GM19395 (cell line): ENCODE results near the gene ALKBH3.

Experiments used
- ATAC-seq: cut with Tn5 transposase; IDR thresholded peaks from one replicate; pipeline ENCODE4 v1.9.1; 2021; ENCODE audit warnings: mild to moderate bottlenecking, moderate library complexity; ENCODE audit not compliant: unreplicated experiment

ALKBH3 gene

DNA sequence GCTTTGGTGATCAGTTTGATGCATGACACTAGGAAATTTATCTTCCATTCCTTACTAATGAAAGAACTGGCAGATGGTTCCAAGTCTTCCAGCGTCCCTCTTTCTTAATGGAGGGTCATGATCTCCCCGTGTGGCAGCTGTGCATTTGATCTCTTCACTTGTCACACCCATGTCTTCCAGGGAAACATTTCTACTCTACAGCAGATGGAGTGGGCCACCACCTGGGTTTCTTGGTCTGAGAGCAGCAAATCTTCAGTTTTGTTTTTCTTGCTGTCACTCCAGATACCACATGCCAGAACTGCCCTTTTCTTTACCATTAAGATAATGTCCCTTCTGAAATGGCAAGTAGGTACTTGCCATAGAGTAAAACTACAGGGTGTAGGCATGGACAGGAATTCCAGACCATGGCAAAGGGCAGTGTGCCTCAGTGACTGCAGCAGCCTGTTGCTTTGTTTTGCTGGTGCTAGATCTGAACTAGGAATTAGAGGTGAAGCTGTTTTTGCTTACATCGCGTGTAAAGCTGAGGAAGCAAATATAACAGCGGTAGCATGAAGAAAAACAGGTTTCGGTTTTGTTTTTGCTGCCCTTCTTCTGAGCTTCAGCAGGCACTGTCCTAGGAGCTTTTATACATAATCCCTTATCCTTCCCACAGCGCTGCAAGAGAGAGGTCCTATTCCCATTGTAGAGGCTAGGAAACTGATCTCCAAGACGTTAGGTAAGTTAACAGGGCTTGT lies 41.1 kb downstream of the ALKBH3 start:
- no peak for ATAC-seq

DNA sequence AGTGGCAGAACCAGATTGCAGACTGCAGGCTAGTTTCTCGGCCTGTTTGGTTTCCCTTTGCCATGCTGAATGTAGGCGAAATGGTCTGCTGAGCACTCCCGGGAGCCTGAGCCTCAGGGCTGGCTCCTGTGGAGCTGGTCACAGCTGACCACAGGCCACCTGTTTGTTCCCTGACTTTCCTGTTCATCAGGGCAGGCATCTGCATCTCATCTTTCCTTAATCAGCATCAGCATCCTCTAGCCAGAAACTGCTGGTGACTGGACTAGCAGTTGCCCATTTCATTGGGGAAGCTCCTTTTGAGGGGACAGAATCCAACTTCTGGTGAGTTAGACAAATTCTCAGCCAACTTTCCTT lies 41.6 kb downstream of the ALKBH3 start:
- no peak for ATAC-seq

GRCh38 chr11:43922744-43923405 lies 42.2 kb downstream of the ALKBH3 start:
- no peak for ATAC-seq

GRCh38 chr11:43923406-43924111 lies 42.9 kb downstream of the ALKBH3 start:
- no peak for ATAC-seq

- no peak for ATAC-seq
These were observed 43.7 kb downstream of the ALKBH3 start for GRCh38 chr11:43924112-43924855.

GRCh38 chr11:43925063-43925931 lies 44.7 kb downstream of the ALKBH3 start:
- ATAC-seq, result no peak

DNA sequence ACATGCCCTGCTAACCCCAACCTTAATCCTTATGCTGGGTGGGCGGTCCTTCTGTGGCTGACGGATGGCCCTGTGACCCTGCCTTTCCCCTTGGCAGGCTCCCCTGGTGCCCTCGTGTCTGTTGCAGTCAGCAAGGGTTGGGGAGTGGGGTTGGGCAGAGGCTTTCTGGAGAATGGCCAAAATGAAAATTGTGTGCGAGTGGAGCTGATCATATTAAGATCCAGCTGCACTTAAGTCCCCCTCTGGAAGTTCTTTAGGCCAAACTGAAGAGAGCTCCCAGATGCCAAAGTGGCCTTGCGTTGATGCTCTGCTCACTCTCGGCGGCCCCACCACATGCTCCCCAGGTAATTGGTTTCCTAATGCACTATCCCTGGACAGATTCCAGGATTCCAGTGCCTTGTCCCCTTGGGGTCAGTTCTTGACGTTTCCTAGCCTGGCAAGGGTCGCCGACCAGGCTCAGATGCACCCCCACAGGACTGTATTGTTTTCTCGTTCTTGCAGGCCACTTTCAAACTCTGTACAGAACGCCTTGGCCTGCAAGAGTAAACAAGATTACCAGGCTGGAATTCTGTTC lies 45.4 kb downstream of the ALKBH3 start:
- ATAC-seq, result no peak

DNA sequence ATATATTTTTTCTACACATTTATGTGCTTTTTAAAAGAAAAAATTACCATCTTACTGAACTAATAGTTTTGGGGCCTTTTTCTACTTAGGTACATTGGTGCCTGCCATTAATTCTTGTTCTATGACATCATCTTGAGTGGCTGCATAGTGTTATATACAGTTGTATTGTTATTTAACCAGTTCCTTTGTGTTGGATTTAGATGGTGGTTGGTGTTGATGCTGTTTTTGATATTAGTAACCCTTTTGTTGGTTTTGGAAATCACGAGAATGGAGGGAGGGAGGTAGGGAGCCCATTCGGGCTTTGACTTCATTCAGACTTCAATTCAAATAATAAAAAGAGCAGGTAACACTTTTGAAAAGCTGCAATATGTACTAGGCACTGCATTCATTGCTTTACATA lies 46.4 kb downstream of the ALKBH3 start:
- no peak for ATAC-seq

DNA sequence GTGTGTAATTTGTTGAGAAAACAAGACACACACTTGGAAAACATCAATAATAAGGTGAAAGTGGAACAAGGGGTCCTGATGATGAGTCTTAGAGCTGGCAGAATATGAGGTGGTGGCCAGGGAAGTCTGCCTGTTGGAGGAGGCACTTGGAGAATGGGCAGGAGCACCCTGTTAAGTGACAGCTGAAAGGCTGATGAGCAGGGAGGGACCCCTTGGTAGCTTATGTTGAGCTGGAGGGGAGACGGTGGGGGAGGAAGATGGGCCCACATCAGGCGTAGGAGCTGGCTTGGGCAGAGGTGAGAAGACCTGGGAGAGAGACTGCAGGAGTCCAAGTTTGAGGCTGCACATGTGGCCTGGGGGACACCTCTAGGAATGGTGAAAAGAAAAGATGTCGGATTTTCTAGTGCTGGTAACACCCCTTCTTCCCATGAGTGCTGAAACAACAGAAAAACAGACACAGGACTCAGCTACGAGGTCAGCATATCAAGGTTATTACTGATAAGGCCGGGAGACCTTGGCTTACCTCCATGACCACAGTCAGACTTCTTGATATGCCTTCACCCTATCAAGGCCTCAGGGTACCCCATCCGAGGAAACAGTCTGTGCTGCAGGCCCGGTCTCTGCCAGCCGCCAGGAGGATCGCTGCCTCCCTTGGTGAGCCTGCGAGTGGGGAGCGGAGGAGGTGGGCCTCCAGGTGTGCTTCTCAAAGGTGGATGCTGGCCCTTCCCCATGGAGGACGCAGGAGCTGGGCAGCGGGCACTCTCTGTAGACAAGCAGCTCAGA lies 47.5 kb downstream of the ALKBH3 start:
- ATAC-seq, result no peak

DNA sequence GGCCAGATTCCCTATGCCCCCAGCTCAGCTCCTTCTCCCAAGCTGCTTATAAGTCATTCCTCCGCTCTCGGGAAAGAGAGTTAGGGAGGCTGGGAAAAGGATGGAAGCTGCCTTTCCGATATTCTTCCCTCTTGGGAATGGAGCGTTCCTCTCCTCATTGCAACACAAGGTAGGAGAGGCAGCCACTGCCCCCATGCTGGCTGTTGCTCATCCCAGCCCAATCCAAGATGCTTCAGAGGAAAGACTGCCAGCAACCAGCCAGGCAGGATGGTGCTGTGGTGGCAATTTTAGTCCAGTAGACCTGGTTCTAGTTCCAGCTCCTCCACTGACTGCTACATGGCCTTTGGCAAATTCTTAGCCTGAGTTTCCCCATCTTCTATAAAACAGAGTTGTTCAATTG lies 48.1 kb downstream of the ALKBH3 start:
- no peak for ATAC-seq

- ATAC-seq, result no peak
These were observed 50.5 kb downstream of the ALKBH3 start for GRCh38 chr11:43930868-43931716.

DNA sequence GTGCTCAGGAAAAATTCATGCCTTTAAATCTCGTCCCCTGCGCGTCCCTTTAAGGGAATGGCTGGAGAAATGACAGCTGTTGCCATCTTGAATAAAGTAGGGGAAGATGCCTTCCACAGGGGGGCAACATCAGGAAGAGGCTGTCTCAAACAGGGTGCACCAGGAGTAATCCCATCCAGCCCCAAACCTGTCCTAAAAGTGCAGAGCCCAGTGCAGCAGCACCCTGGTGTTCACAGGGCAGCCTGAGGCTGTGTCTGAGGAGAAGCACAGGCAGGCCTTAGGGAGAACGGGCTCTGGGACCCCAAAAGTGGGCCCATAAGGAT lies 51.0 kb downstream of the ALKBH3 start:
- ATAC-seq, result no peak

DNA sequence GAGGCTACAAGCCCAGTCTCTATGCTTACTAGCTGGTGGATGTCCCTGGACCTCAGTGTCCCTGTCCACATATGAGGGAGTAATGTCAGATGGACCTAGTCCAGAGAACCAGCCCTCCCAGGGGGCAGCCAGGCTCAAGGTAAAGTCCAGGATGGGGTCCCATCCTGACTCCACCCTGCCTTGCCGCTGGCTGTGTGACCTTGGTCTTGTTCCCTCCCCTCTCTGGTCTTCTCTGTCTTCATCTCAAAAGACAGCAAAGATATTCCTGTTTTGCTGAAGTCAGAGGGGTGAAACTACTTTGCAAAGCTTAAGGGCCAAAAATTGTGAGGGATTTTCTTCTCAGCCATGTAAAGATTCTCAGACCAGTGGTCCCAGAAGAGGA lies 52.6 kb downstream of the ALKBH3 start:
- ATAC-seq, result no peak

DNA sequence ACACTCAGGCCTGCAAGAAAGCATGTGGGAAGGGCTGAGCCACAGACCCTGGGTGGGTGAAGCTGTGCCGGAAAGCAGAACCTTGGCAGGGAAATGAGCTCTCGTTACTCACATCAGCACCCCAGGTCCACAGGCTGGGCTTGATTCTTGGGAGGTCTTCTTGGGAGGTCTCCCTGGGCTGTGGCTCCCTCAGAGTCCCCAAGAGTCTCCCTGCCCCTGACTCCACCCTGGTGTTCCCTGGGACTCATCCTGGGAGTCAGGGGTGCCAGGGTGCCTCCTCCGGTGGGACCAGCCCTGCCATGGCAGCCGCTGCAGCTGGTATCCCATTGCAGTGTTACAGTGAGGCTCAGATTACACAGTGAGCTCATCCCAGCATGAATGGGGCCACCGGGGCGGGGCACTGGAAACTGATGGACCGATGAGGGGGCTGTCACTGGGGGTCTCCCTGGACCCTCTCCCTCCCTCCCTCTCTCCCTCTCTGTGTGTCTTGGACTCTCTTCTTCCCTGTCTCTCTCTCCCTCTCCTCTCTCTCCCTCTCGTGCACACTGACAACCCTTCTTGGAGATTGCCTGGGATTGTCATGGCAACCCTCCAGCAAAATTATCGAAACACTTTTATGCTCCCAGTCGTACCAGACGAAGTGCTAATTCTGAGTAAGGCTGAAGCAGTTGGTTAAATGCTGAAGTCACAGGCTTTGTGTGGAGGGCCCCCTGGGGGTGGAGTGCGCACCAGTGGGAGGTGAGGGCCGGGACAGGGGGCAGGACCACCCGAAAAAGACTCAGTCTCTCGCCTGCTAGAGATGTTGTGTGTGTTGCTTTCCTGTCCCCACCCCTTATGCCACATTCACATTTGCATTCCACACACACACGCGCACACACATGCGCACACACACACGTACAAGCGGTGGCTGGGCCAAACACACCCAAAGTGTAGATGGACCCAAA lies 53.2 kb downstream of the ALKBH3 start:
- no peak for ATAC-seq

GRCh38 chr11:43934601-43935423 lies 54.2 kb downstream of the ALKBH3 start:
- ATAC-seq, result no peak

- no peak for ATAC-seq
These were observed 54.9 kb downstream of the ALKBH3 start for GRCh38 chr11:43935424-43935979.
